Mammary epithelial cell (primary cell): ENCODE results near the gene ACBD4.

Source experiments
- EZH2 ChIP-seq: IDR thresholded peaks from 2 replicates; pipeline ENCODE4 v1.6.1; 2012; ENCODE audit warnings: low read length, inconsistent platforms, borderline replicate concordance
- TF ChIP-seq, protein P1 (sequence below), 2 donors: IDR thresholded peaks in 1 of 2; conservative IDR thresholded peaks in 1 of 2; 2 replicates each; pipeline ENCODE4 v1.5.1; 2011 to 2012; ENCODE audit warnings: inconsistent platforms in 2 of 2, low read length in 2 of 2, mild to moderate bottlenecking in 2 of 2, control low read depth in 1 of 2, low read depth in 1 of 2; ENCODE audit not compliant: insufficient read depth in 1 of 2; ENCODE audit errors: extremely low read depth in 1 of 2

- TF ChIP-seq, protein P1, sequence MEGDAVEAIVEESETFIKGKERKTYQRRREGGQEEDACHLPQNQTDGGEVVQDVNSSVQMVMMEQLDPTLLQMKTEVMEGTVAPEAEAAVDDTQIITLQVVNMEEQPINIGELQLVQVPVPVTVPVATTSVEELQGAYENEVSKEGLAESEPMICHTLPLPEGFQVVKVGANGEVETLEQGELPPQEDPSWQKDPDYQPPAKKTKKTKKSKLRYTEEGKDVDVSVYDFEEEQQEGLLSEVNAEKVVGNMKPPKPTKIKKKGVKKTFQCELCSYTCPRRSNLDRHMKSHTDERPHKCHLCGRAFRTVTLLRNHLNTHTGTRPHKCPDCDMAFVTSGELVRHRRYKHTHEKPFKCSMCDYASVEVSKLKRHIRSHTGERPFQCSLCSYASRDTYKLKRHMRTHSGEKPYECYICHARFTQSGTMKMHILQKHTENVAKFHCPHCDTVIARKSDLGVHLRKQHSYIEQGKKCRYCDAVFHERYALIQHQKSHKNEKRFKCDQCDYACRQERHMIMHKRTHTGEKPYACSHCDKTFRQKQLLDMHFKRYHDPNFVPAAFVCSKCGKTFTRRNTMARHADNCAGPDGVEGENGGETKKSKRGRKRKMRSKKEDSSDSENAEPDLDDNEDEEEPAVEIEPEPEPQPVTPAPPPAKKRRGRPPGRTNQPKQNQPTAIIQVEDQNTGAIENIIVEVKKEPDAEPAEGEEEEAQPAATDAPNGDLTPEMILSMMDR (conservative IDR thresholded peaks at IDR 0.05 in 1 of 2, IDR thresholded peaks at IDR 0.05 in 1 of 2; ENCODE audit: extremely low read depth in 1 of 2, insufficient read depth in 1 of 2, low read depth in 1 of 2, low read length in 2 of 2), result no peak
- no peak for TF ChIP-seq EZH2
Measured at GRCh38 chr17:45112559-45113423, 22.7 kb upstream of the ACBD4 start.
